ENCODE data around the gene RAB3A. TPM values are rescaled to one million over a fixed set of nuclear protein-coding genes. Genes with fewer than 3 reads are reported as not detected.

RAB3A gene
- total RNA-seq, 2 experiments from 2014 or later = 4.9 to 8.6 TPM

GRCh38 chr19:18165794-18166544 lies 37.9 kb downstream of the RAB3A start:
- H2AFZ ChIP-seq (ENCODE audit: low read length) = no peak overlapping the region
- H3K9me2 ChIP-seq (ENCODE audit: insufficient read depth, low read length) = no peaks in the 10 kb centered on the region
- ChIA-PET POLR2A (interaction anchor here (0.6 to 0.7 kb wide), 2 partner anchors 33 to 157 kb away, joined by 3 read pairs; partner anchors contain the start of gene LSM4), CTCF (ENCODE audit: unreplicated experiment) (no interaction called here)
- no peak for DNase-seq (ENCODE audit: low spot score)
- H3K4me3 ChIP-seq (ENCODE audit: low read depth, low read length, poor library complexity, severe bottlenecking) = no peak overlapping the region
- no peaks in the 10 kb centered on the region for H4K20me1 ChIP-seq (ENCODE audit: insufficient read depth, low read length)
- no TSS peak for BruUV-seq (replicated peaks)
- H3K4me2 ChIP-seq (ENCODE audit: low read length) = no peak overlapping the region
- TF ChIP-seq EZH2phosphoT487 (IDR thresholded peaks at IDR 0.05; ENCODE audit: borderline replicate concordance, low read depth, low read length) (no peak), CTCF (conservative IDR thresholded peaks at IDR 0.05; ENCODE audit: low read length) (no peak)
- H3K4me1 ChIP-seq (ENCODE audit: insufficient read depth, low read length, poor library complexity, severe bottlenecking) = peaks cover 39% of the 10 kb centered on the region
- H3K27ac ChIP-seq (ENCODE audit: low read depth, low read length, poor library complexity, severe bottlenecking) = no peak overlapping the region
- H3K36me3 ChIP-seq (ENCODE audit: insufficient read depth, low read length) = peaks cover 31% of the 10 kb centered on the region
- H3K9me3 ChIP-seq (ENCODE audit: low read length) = no peaks in the 10 kb centered on the region
- intact Hi-C loops (cut with micrococcal nuclease; ENCODE audit: unreplicated experiment) = loop anchor here (5.0 kb wide), 1 partner anchor 159 kb away; the partner anchor contains the start of gene ARRDC2
- H3K79me2 ChIP-seq (ENCODE audit: insufficient read depth, low read depth, low read length) = no peaks in the 10 kb centered on the region

- intact Hi-C loops (cut with micrococcal nuclease; ENCODE audit: unreplicated experiment) = no loop called here
- POLR2A ChIA-PET = interaction anchor here (0.6 kb wide), 1 partner anchor 21 kb away, joined by 6 read pairs; no protein-coding TSS in a partner anchor
- no peaks in the 10 kb centered on the region for H3K79me2 ChIP-seq (ENCODE audit: insufficient read depth, low read depth, low read length)
Measured at GRCh38 chr19:18164072-18164471, 39.8 kb downstream of the RAB3A start.

More at GRCh38 chr19:18164072-18164471, 39.8 kb downstream of the RAB3A start:
- Histone ChIP-seq H2AFZ (ENCODE audit: low read length) (no peak overlapping the region), H3K4me3 (ENCODE audit: low read depth, low read length, poor library complexity, severe bottlenecking) (no peak overlapping the region), H3K4me1 (ENCODE audit: insufficient read depth, low read length, poor library complexity, severe bottlenecking) (peaks cover 29% of the 10 kb centered on the region), H3K4me2 (ENCODE audit: low read length) (no peak overlapping the region), H3K27ac (ENCODE audit: low read depth, low read length, poor library complexity, severe bottlenecking) (no peak overlapping the region), H3K9me3 (ENCODE audit: low read length) (no peaks in the 10 kb centered on the region), H3K9me2 (ENCODE audit: insufficient read depth, low read length) (no peaks in the 10 kb centered on the region), H3K36me3 (ENCODE audit: insufficient read depth, low read length) (peaks cover 31% of the 10 kb centered on the region), H4K20me1 (ENCODE audit: insufficient read depth, low read length) (no peaks in the 10 kb centered on the region)
- CTCF ChIA-PET (ENCODE audit: unreplicated experiment) = no interaction called here
- DNase-seq (ENCODE audit: low spot score) = no peak
- TF ChIP-seq EZH2phosphoT487 (IDR thresholded peaks at IDR 0.05; ENCODE audit: borderline replicate concordance, low read depth, low read length) (no peak), CTCF (conservative IDR thresholded peaks at IDR 0.05; ENCODE audit: low read length) (no peak)
- no TSS peak for BruUV-seq (replicated peaks)
